Activated naive CD8-positive, alpha-beta T cell treated with anti-CD3 and anti-CD28 coated beads for 36 hours (primary cell): ENCODE results near the gene SSBP2. TPM values are rescaled to one million over a fixed set of nuclear protein-coding genes. Genes with fewer than 3 reads are reported as not detected.

Experiments
- DNase-seq: peaks from one replicate; pipeline ENCODE4 v3.0.0; 2021
- H3K27ac Mint-ChIP-seq: one replicate; pipeline ENCODE4 v1.8.0; 2022; ENCODE audit warnings: mild to moderate bottlenecking, moderate library complexity, mixed read lengths
- H3K27me3 Mint-ChIP-seq: one replicate; pipeline ENCODE4 v1.8.0; 2022; ENCODE audit warnings: mild to moderate bottlenecking, mixed read lengths
- H3K36me3 Mint-ChIP-seq: one replicate; pipeline ENCODE4 v1.8.0; 2021; ENCODE audit warnings: mild to moderate bottlenecking, mixed read lengths
- H3K4me1 Mint-ChIP-seq: one replicate; pipeline ENCODE4 v1.8.0; 2021; ENCODE audit warnings: mixed read lengths
- H3K4me3 Mint-ChIP-seq: one replicate; pipeline ENCODE4 v1.8.0; 2022; ENCODE audit warnings: mild to moderate bottlenecking, moderate library complexity, mixed read lengths
- H3K9me3 Mint-ChIP-seq: one replicate; pipeline ENCODE4 v1.8.0; 2022; ENCODE audit warnings: mixed read lengths
- total RNA-seq, 2 experiments: library from RNA; stranded (reverse); gene quantifications; one replicate each; pipeline ENCODE4 v1.2.3, GENCODE V29; 2021

The SSBP2 gene
- total RNA-seq = 1 to 10 TPM; 8.3 to 8.9 TPM

DNA sequence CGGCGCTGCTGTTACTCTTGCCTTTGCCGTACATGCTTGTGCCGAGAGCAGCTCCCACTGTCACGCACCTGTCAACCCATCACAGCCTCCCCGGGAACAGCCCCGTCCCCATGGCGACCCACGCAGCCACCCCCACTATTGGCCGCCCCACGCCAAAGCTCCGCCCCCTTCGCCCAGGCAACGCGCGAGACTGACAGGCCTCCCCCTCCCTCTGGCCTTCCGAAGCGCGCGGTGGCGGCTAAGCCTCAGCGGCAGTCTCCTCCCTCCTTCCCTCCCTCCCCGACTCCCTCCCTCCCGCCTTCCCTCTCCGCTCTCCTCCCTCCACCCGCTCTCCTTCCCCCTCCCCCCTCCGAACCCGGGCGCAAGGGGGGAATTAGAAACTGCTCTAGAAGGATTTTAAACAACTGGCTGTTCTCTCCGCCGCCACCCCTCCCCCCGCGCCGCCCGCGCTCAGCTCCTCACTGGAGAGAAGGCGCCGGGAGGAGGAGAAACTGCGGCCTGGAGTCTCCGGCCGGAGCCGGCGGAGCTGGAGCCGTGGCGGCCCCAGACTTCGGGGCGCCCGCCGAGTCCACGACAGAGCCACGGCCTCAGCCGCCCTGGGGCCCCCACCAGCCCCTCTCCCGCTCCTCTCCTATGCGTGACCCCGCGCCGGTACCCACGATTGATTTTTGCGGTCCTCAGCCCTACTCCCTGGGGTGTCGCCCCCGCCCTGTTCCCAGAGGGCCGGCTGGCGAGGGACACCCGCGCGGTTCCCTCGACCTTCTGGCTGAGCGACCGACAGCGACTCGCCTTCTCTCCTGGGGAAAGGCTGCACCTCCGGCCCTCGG, at the start of gene SSBP2:
Gene SSBP2 (minus strand): TSS at position 89 of the 827 bp plus-strand sequence. CDS start 55 bp downstream, at position 34.
- peaks cover 31% of the 10 kb centered on the region for H3K4me1 Mint-ChIP-seq
- H3K4me3 Mint-ChIP-seq = peak within 1 kb of the TSS; percentile 90
- no peaks in the 10 kb centered on the region for H3K36me3 Mint-ChIP-seq
- H3K27ac Mint-ChIP-seq = peak within 1 kb of the TSS; percentile 81
- peaks cover 5% of the 10 kb centered on the region for H3K27me3 Mint-ChIP-seq
- DNase-seq = peak; percentile 97
- H3K9me3 Mint-ChIP-seq = no peaks in the 10 kb centered on the region

DNA sequence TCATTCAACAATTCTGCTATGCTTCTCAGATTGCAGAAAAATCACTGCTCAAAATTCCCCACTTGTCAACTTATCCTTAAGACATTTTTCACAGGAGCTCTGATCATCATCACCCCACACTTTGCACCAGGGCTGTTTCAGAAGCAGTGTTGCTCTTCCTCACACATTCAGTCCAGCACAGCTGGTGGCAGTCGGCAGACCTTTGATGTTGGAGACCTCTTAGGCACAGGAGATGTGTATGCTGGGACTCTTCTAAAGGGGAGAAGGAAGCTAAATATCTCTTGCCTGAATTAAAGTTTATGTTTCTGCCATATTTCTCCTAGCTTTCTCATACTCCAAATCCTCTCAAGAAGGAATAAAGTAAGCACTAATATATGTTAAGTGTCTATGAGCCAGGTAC, 44.8 kb upstream of the SSBP2 start:
- Mint-ChIP-seq H3K9me3 (no peaks in the 10 kb centered on the region), H3K4me3 (no peak overlapping the region), H3K27me3 (no peaks in the 10 kb centered on the region), H3K27ac (no peak overlapping the region), H3K4me1 (peaks cover 4% of the 10 kb centered on the region), H3K36me3 (no peaks in the 10 kb centered on the region)
- DNase-seq = no peak

DNA sequence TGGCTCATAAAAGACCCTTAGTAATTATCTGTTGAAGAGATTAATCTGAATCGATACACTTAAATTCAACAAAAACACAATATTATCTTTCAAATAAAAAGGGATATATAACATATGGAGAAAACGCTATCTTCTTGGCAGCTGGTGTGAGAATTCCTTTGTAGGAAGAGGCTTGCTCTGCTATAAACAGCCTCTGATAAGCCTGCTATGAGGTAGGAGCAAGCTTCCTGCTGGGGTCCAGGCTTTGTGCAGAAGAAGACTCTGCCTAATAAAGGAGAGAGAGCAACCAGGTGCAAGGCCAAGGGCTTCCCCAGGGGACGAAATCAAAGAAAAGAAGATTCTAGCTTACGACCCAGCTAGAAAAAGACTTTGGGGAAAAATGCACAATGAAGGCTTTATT, 43.3 kb upstream of the SSBP2 start:
- no peaks in the 10 kb centered on the region for H3K27me3 Mint-ChIP-seq
- no peak overlapping the region for H3K4me3 Mint-ChIP-seq
- no peaks in the 10 kb centered on the region for H3K9me3 Mint-ChIP-seq
- no peaks in the 10 kb centered on the region for H3K36me3 Mint-ChIP-seq
- no peak overlapping the region for H3K27ac Mint-ChIP-seq
- H3K4me1 Mint-ChIP-seq = peaks cover 4% of the 10 kb centered on the region
- no peak for DNase-seq

DNA sequence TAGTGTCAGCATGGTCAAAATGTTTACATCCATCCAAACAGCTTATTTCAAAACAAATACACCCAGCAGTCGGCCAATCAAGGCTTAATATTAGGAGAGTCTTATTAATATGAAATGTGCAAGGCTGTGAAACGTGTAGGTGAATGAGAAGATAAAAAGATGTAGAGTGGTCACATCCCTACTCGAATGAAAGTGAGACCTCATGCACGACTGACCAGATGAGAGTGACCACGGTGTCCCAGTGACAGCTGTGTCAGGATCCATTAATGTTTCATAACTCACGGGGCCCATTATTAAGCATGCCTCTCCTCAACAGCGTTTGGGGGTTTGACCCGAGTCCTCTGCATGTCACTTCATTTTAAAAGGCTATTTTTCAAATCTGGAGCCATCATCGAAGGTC, 39.4 kb upstream of the SSBP2 start:
- DNase-seq = no peak
- no peaks in the 10 kb centered on the region for H3K4me1 Mint-ChIP-seq
- H3K4me3 Mint-ChIP-seq = no peak overlapping the region
- H3K27ac Mint-ChIP-seq = no peak overlapping the region
- H3K36me3 Mint-ChIP-seq = no peaks in the 10 kb centered on the region
- no peaks in the 10 kb centered on the region for H3K9me3 Mint-ChIP-seq
- no peaks in the 10 kb centered on the region for H3K27me3 Mint-ChIP-seq

DNA sequence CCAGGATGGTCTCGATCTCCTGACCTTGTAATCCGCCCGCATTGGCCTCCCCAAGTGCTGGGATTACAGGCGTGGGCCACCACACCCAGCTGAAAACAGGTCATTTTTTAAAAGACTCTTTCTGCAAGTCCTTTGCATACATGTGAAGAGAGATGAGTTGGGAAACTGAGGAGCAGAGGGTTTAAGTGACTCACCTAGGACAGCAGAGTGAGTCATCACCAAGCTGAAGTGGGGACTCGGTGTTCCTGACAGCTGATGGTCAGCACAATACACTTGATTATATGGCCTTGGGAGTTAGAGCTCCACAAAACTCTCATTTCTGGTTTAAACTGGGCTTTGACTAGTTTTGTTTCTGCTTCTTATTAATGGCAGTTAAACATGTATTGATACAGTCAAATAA, 38.1 kb upstream of the SSBP2 start:
- Mint-ChIP-seq H3K4me3 (no peak overlapping the region), H3K27ac (no peak overlapping the region), H3K9me3 (no peaks in the 10 kb centered on the region), H3K36me3 (no peaks in the 10 kb centered on the region), H3K4me1 (no peaks in the 10 kb centered on the region), H3K27me3 (no peaks in the 10 kb centered on the region)
- no peak for DNase-seq

DNA sequence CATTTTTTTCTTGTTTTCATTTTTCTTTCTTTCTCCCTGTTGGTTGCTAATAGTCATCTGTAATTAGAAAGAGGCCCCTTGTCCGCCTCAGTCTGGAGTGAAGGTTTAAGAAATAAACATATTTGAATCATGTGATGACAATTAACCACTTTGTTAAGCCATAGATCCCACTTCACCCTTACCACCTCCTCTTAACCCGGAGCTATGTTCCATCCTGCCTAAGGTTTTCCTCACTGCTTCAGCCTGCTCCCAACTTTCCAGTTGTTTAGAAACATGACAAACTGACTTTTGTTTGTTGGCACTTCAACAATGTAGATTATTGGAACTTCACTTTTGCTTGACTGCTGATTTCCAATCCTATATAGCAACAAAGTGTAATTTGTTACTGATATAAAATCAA, 37.4 kb upstream of the SSBP2 start:
- DNase-seq = no peak
- no peaks in the 10 kb centered on the region for H3K4me1 Mint-ChIP-seq
- no peaks in the 10 kb centered on the region for H3K36me3 Mint-ChIP-seq
- H3K27me3 Mint-ChIP-seq = no peaks in the 10 kb centered on the region
- no peak overlapping the region for H3K4me3 Mint-ChIP-seq
- no peak overlapping the region for H3K27ac Mint-ChIP-seq
- no peaks in the 10 kb centered on the region for H3K9me3 Mint-ChIP-seq

DNA sequence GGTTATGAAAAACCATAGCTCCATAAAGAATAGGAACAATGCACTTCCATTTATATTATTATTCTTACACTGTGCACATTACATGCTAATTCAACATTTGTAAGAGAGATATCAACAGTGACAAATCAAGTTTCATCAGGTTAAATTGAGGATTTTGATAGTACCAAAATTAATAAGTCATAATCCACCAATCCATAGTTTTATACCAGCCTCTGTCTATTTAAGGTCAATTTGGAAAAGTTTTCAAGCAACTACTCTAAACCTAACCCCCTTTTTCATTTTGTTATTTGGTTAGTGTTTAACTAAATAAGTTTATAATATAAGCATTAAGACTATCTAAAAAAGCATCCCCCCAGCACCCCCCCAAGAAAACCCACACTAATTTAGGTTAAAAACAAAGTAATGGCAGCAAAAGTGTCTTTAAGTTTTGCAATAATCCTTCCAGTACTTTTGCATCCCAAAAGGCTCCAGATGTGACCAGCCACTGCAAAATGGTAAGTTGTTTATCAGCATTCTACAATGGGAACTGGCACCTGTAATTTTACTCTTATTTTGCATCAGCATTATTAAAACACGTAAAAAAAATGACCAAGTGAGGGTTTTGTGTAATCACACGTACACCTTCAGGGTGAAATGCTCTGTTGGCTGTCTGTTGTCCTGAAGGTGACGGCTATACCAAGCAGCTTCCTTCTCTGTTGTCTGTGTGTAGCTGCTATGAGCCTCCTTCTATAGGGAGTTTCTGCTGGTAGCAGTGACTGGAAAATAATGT, 36.8 kb upstream of the SSBP2 start:
- Mint-ChIP-seq H3K27me3 (no peaks in the 10 kb centered on the region), H3K4me1 (no peaks in the 10 kb centered on the region), H3K27ac (no peak overlapping the region), H3K9me3 (no peaks in the 10 kb centered on the region), H3K4me3 (no peak overlapping the region), H3K36me3 (no peaks in the 10 kb centered on the region)
- no peak for DNase-seq

DNA sequence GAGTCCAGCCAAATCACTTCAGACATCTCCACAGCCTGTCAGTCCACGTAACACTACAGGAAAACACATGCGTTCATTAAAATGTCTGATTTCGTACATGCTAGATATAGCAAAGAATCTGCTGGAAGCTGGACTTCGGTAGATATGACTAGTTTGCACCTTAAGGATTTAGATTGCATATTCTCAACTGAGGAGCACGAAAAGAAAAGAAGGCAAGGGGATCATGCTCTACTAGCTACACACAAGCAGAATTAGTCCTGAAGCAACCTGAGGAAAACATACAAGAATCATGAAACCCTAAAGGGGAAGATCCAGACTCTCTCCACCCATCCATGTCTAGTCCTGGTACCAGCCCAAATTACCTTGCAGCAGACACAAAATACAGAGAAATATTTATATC, 36.1 kb upstream of the SSBP2 start:
- no peak overlapping the region for H3K27ac Mint-ChIP-seq
- H3K4me3 Mint-ChIP-seq = no peak overlapping the region
- H3K27me3 Mint-ChIP-seq = no peaks in the 10 kb centered on the region
- no peak for DNase-seq
- no peaks in the 10 kb centered on the region for H3K4me1 Mint-ChIP-seq
- no peaks in the 10 kb centered on the region for H3K9me3 Mint-ChIP-seq
- H3K36me3 Mint-ChIP-seq = no peaks in the 10 kb centered on the region

DNA sequence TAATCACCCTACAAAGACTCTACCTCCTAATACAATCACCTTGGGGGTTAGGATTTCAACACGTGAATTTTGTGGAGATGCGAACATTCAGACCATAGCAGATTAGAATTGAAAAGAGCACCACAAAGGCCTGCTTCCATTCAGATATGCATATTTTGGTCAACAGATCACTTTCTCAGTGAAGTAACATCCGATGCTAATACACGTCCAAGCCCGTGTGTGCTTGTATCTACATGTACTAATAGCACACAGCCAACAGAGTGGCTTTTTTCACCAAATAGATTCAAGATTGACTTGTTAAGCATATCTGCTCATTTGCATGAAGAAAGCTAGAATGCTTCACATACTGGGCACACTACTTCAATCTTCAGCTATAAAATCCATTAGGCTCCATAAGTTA, 35.6 kb upstream of the SSBP2 start:
- Mint-ChIP-seq H3K36me3 (no peaks in the 10 kb centered on the region), H3K27me3 (no peaks in the 10 kb centered on the region), H3K27ac (no peak overlapping the region), H3K9me3 (no peaks in the 10 kb centered on the region), H3K4me1 (no peaks in the 10 kb centered on the region), H3K4me3 (no peak overlapping the region)
- DNase-seq = no peak

DNA sequence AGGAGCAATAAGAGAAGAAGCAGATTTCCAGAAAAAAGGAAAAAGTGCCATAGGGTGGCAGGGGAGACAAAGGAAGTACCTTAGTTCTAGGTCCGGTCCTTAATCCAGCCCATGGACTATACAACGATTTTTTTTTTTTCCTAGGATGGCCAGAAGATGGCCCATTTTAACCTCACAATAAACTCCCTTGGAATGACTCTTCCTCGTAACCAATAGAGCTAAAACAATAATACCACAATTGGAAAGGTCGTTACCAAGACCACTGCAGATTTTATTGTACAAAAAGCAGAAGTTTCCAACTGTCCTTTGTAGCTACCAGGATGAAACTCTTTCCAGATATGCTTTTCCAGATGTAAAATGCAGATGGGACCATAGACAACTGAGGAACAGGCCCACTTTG, 34.4 kb upstream of the SSBP2 start:
- no peaks in the 10 kb centered on the region for H3K9me3 Mint-ChIP-seq
- H3K4me1 Mint-ChIP-seq = no peaks in the 10 kb centered on the region
- no peak overlapping the region for H3K4me3 Mint-ChIP-seq
- H3K27ac Mint-ChIP-seq = no peak overlapping the region
- H3K27me3 Mint-ChIP-seq = no peaks in the 10 kb centered on the region
- DNase-seq = no peak
- no peaks in the 10 kb centered on the region for H3K36me3 Mint-ChIP-seq

DNA sequence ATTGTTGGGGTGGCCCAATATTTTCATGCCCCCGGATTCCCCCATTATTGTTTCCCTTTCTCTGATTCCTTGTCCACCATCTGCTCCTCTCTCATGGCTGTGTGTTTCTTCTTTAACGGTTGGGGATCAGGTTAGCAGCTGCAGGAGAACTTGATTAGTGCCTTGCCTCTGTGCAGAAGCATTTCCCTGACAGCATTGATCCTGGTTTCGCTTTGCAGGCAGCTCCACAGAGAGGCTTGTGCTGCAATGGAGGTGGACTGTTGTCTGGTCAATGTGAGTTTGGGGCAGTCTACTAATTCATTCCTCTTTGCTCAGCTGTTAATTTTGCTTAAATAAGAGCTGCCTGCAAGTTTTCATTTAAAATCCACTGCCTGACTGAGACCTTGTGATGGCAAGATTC, 32.5 kb upstream of the SSBP2 start:
- H3K9me3 Mint-ChIP-seq = peaks cover under 1% of the 10 kb centered on the region
- no peak overlapping the region for H3K27ac Mint-ChIP-seq
- DNase-seq = no peak
- H3K36me3 Mint-ChIP-seq = peaks cover 2% of the 10 kb centered on the region
- no peaks in the 10 kb centered on the region for H3K27me3 Mint-ChIP-seq
- no peak overlapping the region for H3K4me3 Mint-ChIP-seq
- peaks cover 15% of the 10 kb centered on the region for H3K4me1 Mint-ChIP-seq

DNA sequence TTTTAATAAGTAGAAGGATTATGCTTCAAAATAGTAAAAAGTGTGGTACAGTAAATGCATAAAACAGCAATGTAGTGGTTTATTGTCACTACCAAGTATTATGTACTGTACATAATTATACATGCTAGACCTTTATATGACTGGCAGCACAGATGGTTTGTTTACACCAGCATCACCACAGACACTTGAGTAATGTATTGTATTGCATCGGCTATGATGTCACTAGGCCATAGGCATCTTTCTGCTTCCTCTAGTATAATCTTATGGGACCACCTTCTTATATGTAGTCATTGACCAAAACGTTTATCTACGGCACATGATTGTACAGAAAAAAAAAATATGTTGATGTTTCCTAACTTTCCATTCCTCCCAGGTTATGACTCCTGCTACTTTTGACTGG, 31.9 kb upstream of the SSBP2 start:
- H3K4me1 Mint-ChIP-seq = peaks cover 18% of the 10 kb centered on the region
- DNase-seq = no peak
- peaks cover 3% of the 10 kb centered on the region for H3K9me3 Mint-ChIP-seq
- H3K27ac Mint-ChIP-seq = no peak overlapping the region
- H3K4me3 Mint-ChIP-seq = no peak overlapping the region
- no peaks in the 10 kb centered on the region for H3K27me3 Mint-ChIP-seq
- peaks cover 4% of the 10 kb centered on the region for H3K36me3 Mint-ChIP-seq

DNA sequence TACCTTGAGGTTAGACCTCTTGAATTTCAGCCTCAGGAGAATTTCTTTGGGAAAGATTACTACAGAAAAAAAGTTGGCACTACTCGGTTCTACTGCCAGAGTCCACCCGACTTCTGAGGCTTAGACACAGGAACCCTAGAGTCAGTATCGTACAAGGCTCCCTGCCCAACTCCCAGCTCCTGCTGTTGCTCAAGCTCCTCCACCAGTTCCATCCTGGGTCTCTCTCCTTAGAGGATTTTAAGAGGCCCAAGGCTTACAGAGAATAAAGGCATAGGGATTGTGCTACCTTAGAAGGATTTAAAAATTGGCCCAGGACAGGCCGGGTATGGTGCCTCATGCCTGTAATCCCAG, 29.0 kb upstream of the SSBP2 start:
- Mint-ChIP-seq H3K9me3 (peaks cover 3% of the 10 kb centered on the region), H3K4me1 (peaks cover 21% of the 10 kb centered on the region), H3K4me3 (peak overlapping the region; percentile 77), H3K27me3 (no peaks in the 10 kb centered on the region), H3K36me3 (peaks cover 4% of the 10 kb centered on the region), H3K27ac (peak overlapping the region; percentile 90)
- no peak for DNase-seq

DNA sequence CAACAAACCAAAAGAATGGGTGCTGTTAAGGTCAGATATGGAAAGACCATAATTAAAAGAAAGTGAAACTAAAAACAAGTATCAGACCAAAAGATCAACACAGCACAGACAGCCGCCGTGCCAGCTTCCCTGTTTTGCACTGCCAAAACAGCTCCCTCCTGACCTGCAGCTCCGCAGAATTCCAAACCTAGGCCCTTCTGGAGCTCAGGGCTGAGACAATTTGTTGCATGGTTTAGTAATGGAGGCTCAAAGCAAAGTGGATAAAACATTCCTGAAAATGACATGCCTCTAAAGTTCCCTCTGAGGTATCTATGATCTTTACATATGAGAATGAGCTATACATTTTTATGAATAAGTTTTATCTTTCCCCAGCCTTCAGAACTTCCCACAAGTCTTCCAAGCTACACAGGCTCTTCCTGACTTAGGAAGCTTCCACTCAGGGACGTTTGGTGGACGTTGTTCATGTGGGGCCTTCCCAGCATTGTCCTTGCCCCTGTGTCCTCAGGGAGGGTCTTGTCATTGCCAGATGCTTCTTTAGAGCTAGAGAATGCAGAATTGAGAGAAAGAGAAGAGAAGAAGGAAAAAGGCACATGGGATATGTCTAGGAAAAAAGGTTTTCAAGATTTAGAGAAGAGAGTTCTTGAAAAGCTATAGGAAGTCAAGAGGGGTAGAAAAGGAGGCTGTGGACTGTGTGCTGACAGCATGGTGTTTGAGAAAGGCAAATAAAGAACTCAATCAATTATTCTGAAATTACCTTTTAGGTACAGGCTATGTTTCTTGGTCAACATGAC, 28.4 kb upstream of the SSBP2 start:
- Mint-ChIP-seq H3K27ac (peak overlapping the region; percentile 90), H3K4me1 (peaks cover 21% of the 10 kb centered on the region), H3K36me3 (peaks cover 4% of the 10 kb centered on the region)

DNA sequence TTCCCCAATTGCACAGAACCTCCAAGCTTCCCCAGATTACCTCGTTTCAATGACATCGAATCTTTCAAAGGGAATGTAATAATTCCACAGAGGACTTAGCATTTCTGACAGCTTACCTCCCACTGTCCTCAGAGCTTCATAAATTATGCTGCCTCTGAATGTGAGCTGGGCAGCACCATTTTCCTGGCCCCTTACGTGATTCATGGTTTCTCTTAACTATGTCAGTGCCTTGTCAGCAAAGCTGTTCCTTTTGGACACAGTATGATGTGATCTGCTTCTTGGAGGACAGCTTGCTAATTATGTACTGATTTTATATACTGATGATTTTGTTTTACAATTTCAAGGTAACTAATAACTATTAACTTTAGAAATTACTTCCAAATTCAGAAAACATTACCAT, 27.7 kb upstream of the SSBP2 start:
- H3K4me1 Mint-ChIP-seq = peaks cover 21% of the 10 kb centered on the region
- no peak for DNase-seq
- peak overlapping the region; percentile 90 for H3K27ac Mint-ChIP-seq
- peaks cover 3% of the 10 kb centered on the region for H3K9me3 Mint-ChIP-seq
- peak overlapping the region; percentile 77 for H3K4me3 Mint-ChIP-seq
- H3K36me3 Mint-ChIP-seq = peaks cover 4% of the 10 kb centered on the region
- no peaks in the 10 kb centered on the region for H3K27me3 Mint-ChIP-seq

More for the DNA sequence above, 28.4 kb upstream of the SSBP2 start:
- peaks cover 3% of the 10 kb centered on the region for H3K9me3 Mint-ChIP-seq
- peak overlapping the region; percentile 77 for H3K4me3 Mint-ChIP-seq
- no peaks in the 10 kb centered on the region for H3K27me3 Mint-ChIP-seq
- peak; percentile 19 for DNase-seq
